Activated CD8-positive, alpha-beta memory T cell treated with anti-CD3 and anti-CD28 coated beads, Interleukin-2, amount 50 U/mL, for 48 hours (primary cell): Measurements from ENCODE around the gene PLIN3.
"Not testable (repeated sequence)": the region's sequence is repeated elsewhere in the genome, so short reads cannot be mapped to it uniquely, and the experiment has no call there.

Experiments
- DNase-seq: peaks from one replicate; pipeline ENCODE4 v3.0.0-alpha.2; 2020

The PLIN3 gene

DNA sequence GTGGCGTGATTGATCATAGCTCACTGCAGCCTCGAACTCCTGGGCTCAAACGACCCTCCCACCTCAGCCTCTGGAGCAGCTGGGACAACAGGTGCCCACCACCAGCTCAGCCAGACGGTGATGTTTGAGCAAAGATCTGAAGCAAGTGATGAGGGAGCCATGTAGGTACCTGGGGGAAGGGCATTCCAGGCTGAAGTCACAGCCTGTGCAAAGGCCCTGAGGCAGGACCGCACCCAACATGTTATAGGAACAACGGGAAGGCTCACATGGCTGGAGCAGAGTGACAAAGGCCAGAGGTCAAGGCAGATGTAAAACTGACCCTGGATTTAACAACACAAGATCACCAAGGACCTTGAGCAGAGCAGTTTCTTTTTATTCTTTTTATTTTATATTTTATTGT, 61.1 kb downstream of the PLIN3 start:
- no peak for DNase-seq

DNA sequence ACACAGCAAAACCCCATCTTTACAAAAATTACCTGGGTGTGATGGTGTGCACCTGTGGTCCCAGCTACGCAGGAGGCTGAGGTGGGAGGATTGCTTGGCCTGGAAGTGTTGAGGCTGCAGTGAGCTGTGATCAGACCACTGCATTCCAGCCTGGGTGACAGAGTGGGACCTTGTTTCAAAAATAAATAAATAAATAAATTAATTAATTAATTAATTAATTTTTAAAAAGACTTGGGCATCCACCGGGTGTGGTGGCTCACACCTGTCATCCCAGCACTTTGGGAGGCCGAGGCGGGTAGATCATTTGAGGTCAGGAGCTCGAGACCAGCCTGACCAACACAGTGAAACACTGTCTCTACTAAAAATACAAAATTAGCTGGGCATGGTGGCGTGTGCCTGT, 62.3 kb downstream of the PLIN3 start:
- DNase-seq, result not testable (repeated sequence)

DNA sequence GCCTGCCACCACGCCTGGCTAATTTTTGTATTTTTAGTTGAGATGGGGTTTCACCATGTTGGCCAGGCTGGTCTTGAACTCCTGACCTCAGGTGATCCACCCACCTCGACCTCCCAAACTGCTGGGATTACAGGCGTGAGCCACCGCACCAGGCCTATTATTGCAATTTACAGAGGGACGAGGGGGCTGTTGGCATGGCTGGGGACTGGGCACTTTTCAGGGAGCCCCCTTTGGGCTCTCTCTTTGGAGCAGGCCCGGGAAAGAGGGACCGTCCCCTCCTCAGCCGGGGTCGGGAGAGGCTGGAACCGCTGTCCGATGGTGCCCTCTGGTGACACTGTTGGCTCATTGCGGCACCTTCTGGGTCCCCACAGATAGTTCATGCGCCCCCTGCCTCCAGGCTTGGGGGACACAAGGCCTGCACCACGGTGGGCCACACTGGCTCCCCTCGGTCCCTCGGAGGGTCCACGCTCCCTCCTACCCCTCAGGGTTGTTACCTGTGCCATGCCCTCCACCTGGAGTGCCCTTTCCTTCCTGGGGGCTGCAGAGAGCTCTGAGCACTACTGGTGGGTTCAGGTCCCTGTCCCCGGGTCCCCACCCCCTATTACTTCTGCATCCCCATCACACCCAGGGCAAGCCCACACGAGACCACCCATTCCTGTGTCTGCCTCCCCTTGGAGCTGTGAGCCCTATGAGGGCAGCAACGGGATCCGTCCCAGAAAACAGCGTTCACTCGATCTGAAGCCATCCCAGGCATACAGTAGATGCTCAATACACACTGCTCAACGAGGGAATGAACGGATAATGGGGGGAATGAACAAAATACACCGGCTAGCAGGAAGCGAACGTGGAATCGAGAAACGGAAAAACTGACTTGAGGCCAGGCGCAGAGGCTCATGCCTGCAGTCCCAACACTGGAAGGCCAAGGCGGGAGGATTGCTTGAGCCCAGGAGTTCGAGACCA, 63.5 kb downstream of the PLIN3 start:
- peak; percentile 83 for DNase-seq

DNA sequence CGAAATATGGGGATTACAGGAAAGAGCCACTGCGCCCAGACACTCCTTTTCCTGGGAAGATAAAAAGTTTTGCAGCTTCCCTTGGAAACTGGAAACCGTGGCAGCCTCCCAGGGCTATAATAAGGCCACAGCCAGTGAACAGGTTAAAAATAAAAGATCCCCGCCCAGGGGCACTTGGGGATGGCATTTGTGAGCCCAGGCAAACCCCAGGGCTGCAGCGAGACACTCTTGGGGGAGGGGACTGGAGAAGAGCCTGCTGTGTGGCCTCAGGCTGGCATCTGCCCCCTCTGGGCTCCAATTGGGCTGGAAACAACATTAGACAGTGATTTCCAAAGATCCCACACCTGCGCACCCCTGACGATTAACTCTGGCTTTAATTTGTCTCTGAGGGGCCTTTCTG, 64.8 kb downstream of the PLIN3 start:
- no peak for DNase-seq

DNA sequence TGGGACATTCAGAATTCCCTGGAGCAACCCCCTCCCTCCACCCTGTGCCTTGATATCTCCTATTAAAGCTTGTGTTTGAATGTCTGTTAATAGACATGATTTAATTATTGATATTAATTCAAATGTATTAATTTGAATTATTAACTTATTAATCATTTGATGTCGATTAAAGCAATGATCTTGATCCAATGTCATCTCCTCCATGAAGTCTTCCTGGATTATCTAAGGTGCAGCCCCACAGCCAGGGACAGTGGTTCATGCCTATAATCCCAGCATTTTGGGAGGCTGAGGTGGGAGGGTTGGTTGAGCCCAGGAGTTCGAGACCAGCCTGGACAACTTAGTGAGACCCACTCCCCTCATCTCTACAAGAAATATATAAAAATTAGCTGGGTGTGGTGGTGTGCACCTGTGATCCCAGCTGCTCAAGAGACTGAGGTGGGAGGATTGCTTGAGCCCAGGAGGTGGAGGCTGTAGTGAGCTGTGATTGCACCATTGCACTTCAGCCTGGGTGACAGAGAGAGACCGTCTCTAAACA, 66.3 kb downstream of the PLIN3 start:
- DNase-seq, result no peak

DNA sequence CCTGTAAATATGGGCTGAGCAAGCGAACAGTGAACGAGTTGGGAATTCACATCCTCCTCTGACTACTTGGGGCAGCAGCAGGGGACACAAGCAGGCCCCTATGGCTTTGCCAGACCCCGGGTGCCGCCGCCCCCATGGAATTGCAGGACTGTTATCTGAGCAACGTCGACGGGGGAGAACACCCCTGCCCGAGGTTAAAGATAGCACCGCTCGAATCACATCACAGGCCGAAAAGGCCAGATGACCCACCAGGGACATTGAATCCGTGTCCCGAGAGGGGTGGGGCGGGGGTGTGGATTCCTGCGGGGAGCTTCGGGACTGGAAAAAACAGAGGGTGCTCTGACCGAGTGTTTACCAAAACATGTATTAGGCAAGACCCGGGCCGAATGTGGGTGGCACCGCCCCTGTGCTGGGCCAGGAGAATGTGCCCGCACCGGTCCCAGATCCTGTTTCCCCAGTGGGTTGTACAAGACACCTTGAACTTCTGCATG, 66.8 kb downstream of the PLIN3 start:
- DNase-seq, result no peak

DNA sequence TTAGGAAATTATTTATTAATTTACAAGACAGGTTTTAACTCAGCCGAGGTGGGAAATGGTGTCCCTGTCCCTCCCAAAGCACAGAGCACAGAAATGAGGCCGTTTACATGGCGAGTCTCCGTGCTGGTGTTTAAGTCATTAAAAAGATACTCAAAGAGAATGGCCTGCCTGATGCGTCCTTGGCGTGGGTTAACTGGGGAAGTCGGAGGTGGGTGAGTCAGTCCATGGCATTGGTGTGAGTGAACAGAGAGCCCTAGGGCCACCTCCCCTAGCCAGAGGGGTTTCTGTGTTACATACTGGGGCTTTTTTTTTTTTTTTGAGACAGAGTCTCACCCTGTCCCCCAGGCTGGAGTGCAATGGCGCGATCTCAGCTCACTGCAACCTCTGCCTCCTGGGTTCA, 72.1 kb downstream of the PLIN3 start:
- DNase-seq, result no peak

DNA sequence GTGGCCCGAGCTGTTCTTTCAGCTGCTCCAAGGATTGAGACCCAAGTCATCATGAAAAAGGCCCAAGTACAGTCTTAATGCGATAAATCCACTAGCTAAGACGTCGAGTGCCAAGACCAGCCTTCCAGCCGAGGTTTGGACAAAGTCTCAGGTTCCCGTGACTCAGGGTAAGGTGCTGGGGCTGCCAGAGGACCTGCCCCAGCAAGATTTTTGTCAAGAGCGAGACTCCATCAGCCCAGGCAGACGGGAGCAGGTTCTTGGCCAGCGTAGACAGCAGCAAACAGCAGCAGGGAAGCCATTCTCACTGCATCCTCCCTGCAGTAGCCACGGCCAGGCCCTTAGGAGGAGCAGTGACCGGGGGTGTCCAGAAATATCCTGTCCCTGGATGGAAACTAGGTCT, 72.5 kb downstream of the PLIN3 start:
- no peak for DNase-seq

DNA sequence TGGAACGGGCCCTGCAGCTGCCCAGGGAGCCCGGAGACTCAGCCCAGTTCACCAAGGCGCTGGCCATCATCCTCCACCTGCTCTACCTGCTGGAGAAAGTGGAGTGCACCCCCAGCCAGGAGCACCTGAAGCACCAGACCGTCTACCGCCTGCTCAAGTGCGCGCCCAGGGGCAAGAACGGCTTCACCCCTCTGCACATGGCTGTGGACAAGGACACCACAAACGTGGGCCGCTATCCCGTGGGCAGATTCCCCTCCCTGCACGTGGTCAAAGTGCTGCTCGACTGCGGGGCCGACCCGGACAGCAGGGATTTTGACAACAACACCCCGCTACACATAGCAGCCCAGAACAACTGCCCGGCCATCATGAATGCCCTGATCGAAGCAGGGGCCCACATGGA, 74.2 kb downstream of the PLIN3 start:
- not testable (repeated sequence) for DNase-seq

DNA sequence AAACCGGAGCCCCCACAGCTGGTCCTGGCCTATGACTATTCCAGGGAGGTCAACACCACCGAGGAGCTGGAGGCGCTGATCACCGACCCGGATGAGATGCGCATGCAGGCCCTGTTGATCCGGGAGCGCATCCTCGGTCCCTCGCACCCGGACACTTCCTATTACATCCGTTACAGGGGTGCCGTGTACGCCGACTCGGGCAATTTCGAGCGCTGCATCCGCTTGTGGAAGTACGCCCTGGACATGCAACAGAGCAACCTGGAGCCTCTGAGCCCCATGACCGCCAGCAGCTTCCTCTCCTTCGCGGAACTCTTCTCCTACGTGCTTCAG, 74.6 kb downstream of the PLIN3 start:
- not testable (repeated sequence) for DNase-seq

DNA sequence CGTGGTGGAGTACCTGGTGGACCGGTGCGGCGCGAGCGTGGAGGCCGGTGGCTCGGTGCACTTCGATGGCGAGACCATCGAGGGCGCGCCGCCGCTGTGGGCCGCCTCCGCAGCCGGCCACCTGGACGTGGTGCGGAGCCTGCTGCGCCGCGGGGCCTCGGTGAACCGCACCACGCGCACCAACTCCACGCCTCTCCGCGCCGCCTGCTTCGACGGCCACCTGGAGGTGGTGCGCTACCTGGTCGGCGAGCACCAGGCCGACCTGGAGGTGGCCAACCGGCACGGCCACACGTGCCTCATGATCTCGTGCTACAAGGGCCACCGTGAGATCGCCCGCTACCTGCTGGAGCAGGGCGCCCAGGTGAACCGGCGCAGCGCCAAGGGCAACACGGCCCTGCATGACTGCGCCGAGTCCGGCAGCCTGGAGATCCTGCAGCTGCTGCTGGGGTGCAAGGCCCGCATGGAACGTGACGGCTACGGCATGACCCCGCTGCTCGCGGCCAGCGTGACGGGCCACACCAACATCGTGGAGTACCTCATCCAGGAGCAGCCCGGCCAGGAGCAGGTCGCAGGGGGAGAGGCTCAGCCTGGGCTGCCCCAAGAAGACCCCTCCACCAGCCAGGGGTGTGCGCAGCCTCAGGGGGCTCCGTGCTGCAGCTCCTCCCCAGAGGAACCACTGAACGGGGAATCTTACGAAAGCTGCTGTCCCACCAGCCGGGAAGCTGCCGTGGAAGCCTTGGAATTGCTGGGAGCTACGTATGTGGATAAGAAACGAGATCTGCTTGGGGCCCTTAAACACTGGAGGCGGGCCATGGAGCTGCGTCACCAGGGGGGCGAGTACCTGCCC, 75.2 kb downstream of the PLIN3 start:
- peak; percentile 65 for DNase-seq

DNA sequence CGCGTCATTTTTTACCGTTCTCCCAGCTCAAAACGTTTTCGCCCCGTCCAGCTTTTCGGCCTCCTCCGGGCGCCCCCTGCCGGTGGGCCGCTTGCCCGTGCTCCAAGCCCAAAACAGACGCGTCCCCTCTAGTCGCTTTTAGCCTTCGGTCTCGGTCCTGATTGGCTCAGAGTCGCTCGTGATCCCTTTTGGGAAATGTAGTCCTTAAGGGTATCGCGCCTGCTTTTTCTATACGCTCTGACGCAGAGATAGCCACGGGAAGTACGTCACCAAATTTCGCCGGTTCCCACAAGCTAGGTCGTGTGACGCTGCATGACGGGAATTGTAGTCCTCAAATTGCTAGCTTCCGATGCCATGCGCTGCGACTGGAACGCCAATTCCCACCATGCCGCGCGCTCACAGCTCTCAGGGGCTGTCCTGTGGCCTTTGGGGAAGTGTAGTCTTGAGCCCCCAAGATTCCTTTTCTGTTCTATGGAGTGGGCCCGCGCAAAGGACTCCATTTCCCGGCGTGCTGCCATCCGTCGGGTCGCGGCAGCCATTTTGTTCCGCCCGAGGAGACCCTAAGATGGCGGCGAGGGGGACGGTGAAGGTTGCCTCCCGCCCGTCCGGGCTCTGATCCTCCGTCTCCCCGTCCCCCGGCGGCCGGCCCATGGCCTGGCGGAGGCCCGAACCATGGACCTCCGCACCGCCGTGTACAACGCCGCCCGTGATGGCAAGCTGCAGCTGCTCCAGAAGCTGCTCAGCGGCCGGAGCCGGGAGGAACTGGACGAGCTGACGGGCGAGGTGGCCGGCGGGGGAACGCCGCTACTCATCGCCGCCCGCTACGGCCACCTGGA, 76.1 kb downstream of the PLIN3 start, which contains the start of gene FEM1A:
TSS of gene FEM1A (plus strand) at position 552 of the 836 bp plus-strand sequence. CDS start at position 673, 121 bp downstream.
- DNase-seq, result peak; percentile 99
